Neural progenitor cell (in vitro differentiated cells): ENCODE results near the gene FBXO7.

Experiments used
- EZH2 ChIP-seq: fragments of 200-600 bp; sonication (generic); IDR thresholded peaks from 2 replicates; pipeline ENCODE4 v1.6.1; 2017; ENCODE audit warnings: antibody characterized with exemption, mild to moderate bottlenecking, moderate library complexity
- EZH2phosphoT487 ChIP-seq: fragments of 200-600 bp; sonication (generic); IDR thresholded peaks from 2 replicates; pipeline ENCODE4 v1.6.1; 2017; ENCODE audit warnings: antibody characterized with exemption
- TF ChIP-seq, protein P1 (sequence below): fragments of 200-600 bp; sonication (generic); IDR thresholded peaks from 2 replicates; pipeline ENCODE4 v1.5.1; 2017; ENCODE audit warnings: antibody characterized with exemption, mild to moderate bottlenecking

DNA sequence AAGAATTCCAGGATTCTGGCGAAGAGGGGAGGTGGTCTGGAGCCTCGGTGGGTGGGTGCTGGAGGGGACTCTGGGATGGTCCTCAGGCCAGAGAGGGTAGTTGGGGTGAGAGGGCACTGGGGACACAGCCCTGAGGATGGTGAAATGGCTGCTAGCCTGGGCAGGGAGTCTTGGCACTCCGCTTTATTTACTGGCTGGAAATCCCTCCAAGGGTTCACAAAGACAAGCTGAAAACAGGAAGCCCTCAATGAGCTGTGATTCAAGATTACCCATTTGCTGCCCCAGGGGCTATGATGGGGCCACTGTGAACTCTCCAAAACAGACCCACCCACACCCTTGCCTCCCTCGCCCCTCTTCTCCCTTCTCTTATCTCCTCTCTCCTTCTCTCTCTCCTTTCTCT is 71.9 kb downstream of the FBXO7 start:
- TF ChIP-seq, protein P1, sequence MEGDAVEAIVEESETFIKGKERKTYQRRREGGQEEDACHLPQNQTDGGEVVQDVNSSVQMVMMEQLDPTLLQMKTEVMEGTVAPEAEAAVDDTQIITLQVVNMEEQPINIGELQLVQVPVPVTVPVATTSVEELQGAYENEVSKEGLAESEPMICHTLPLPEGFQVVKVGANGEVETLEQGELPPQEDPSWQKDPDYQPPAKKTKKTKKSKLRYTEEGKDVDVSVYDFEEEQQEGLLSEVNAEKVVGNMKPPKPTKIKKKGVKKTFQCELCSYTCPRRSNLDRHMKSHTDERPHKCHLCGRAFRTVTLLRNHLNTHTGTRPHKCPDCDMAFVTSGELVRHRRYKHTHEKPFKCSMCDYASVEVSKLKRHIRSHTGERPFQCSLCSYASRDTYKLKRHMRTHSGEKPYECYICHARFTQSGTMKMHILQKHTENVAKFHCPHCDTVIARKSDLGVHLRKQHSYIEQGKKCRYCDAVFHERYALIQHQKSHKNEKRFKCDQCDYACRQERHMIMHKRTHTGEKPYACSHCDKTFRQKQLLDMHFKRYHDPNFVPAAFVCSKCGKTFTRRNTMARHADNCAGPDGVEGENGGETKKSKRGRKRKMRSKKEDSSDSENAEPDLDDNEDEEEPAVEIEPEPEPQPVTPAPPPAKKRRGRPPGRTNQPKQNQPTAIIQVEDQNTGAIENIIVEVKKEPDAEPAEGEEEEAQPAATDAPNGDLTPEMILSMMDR, result no peak
- TF ChIP-seq EZH2phosphoT487, result no peak
- no peak for TF ChIP-seq EZH2
